H9 (cell line): ENCODE measurements around the gene ZNF775. TPM values are rescaled to one million over a fixed set of nuclear protein-coding genes. Genes with fewer than 3 reads are reported as not detected.

Source experiments
- DNase-seq: peaks from one replicate; pipeline ENCODE4 v3.0.0-alpha.2; 2017
- H2AFZ ChIP-seq: one replicate; pipeline ENCODE4 v1.6.1; 2013; ENCODE audit warnings: mild to moderate bottlenecking, low read length, control low read depth, moderate library complexity
- H2AK5ac ChIP-seq: 2 replicates; pipeline ENCODE4 v1.6.1; 2013; ENCODE audit warnings: low read length, control low read depth, mixed read lengths; ENCODE audit not compliant: insufficient read length
- H2BK120ac ChIP-seq: one replicate; pipeline ENCODE4 v1.6.1; 2013; ENCODE audit warnings: low read depth, mild to moderate bottlenecking, low read length, control low read depth, inconsistent platforms; ENCODE audit not compliant: poor library complexity, severe bottlenecking
- H2BK12ac ChIP-seq: 2 replicates; pipeline ENCODE4 v1.6.1; 2013; ENCODE audit warnings: low read length, control low read depth, mixed read lengths, low read depth; ENCODE audit not compliant: insufficient read length
- H2BK15ac ChIP-seq: 2 replicates; pipeline ENCODE4 v1.6.1; 2013; ENCODE audit warnings: low read depth, low read length, control low read depth
- H2BK20ac ChIP-seq: one replicate; pipeline ENCODE4 v1.6.1; 2013; ENCODE audit warnings: low read depth, mild to moderate bottlenecking, low read length, control low read depth, inconsistent platforms; ENCODE audit not compliant: poor library complexity, severe bottlenecking
- H2BK5ac ChIP-seq: 2 replicates; pipeline ENCODE4 v1.6.1; 2013; ENCODE audit warnings: low read length, control low read depth, mixed read lengths; ENCODE audit not compliant: insufficient read length
- H3K14ac ChIP-seq: 2 replicates; pipeline ENCODE4 v1.6.1; 2013; ENCODE audit warnings: low read length, control low read depth; ENCODE audit not compliant: insufficient read depth
- H3K18ac ChIP-seq: 2 replicates; pipeline ENCODE4 v1.6.1; 2013; ENCODE audit warnings: low read depth, mild to moderate bottlenecking, mixed read lengths, low read length, control low read depth; ENCODE audit not compliant: insufficient read length
- H3K23ac ChIP-seq: 2 replicates; pipeline ENCODE4 v1.6.1; 2013; ENCODE audit warnings: low read length, control low read depth, mixed read lengths, low read depth; ENCODE audit not compliant: insufficient read length
- H3K23me2 ChIP-seq: 2 replicates; pipeline ENCODE4 v1.6.1; 2013; ENCODE audit warnings: low read depth, mild to moderate bottlenecking, mixed read lengths, low read length, control low read depth; ENCODE audit not compliant: insufficient read length, poor library complexity, severe bottlenecking
- H3K27ac ChIP-seq: 2 replicates; pipeline ENCODE4 v1.5.1; 2013; ENCODE audit warnings: low read length, control low read depth, mixed read lengths, low read depth; ENCODE audit not compliant: insufficient read length
- H3K27me3 ChIP-seq: 2 replicates; pipeline ENCODE4 v1.6.1; 2013; ENCODE audit warnings: low read length, control low read depth, inconsistent platforms; ENCODE audit not compliant: insufficient read depth
- H3K4ac ChIP-seq: 2 replicates; pipeline ENCODE4 v1.6.1; 2013; ENCODE audit warnings: low read depth, mild to moderate bottlenecking, control low read depth, inconsistent platforms, low read length, moderate library complexity
- H3K4me1 ChIP-seq: 2 replicates; pipeline ENCODE4 v1.6.1; 2013; ENCODE audit warnings: low read length, control low read depth, inconsistent platforms; ENCODE audit not compliant: insufficient read depth
- H3K4me2 ChIP-seq: 2 replicates; pipeline ENCODE4 v1.6.1; 2013; ENCODE audit warnings: low read length, control low read depth, mixed read lengths; ENCODE audit not compliant: insufficient read length, insufficient read depth
- H3K56ac ChIP-seq: 2 replicates; pipeline ENCODE4 v1.6.1; 2013; ENCODE audit warnings: low read depth, mild to moderate bottlenecking, mixed read lengths, low read length, control low read depth; ENCODE audit not compliant: insufficient read length
- H3K79me1 ChIP-seq: 2 replicates; pipeline ENCODE4 v1.6.1; 2013; ENCODE audit warnings: low read depth, mild to moderate bottlenecking, moderate library complexity, low read length, control low read depth, inconsistent platforms; ENCODE audit not compliant: insufficient read depth, poor library complexity, severe bottlenecking
- H3K79me2 ChIP-seq: 2 replicates; pipeline ENCODE4 v1.6.1; 2013; ENCODE audit warnings: low read length, control low read depth, inconsistent platforms; ENCODE audit not compliant: insufficient read depth
- H3K9ac ChIP-seq: 2 replicates; pipeline ENCODE4 v1.6.1; 2013; ENCODE audit warnings: low read length, control low read depth, mixed read lengths; ENCODE audit not compliant: insufficient read length; ENCODE audit errors: extremely low read depth
- H3K9me3 ChIP-seq: one replicate; pipeline ENCODE4 v1.6.1; 2013; ENCODE audit warnings: low read depth, low read length, inconsistent platforms; ENCODE audit not compliant: control insufficient read depth
- H3T11ph ChIP-seq: one replicate; pipeline ENCODE4 v1.6.1; 2013; ENCODE audit warnings: mild to moderate bottlenecking, low read length, control low read depth, inconsistent platforms
- H4K20me1 ChIP-seq: one replicate; pipeline ENCODE4 v1.6.1; 2013; ENCODE audit not compliant: control insufficient read depth, insufficient read length, insufficient read depth
- H4K5ac ChIP-seq: 2 replicates; pipeline ENCODE4 v1.6.1; 2013; ENCODE audit warnings: low read depth, mild to moderate bottlenecking, mixed read lengths, low read length, control low read depth; ENCODE audit not compliant: insufficient read length
- H4K8ac ChIP-seq: replicated peaks from 2 replicates; pipeline ENCODE4 v1.6.1; 2013; ENCODE audit warnings: low read length, control low read depth, mixed read lengths, low read depth; ENCODE audit not compliant: insufficient read length
- H4K91ac ChIP-seq: 2 replicates; pipeline ENCODE4 v1.6.1; 2013; ENCODE audit warnings: low read depth, mild to moderate bottlenecking, moderate library complexity, mixed read lengths, low read length, control low read depth; ENCODE audit not compliant: insufficient read length
- H3K27ac Mint-ChIP-seq, 3 experiments: 2 replicates in 2 of 3; 3 replicates in 1 of 3; pipeline ENCODE4 v1.8.0; 2020 to 2021; ENCODE audit warnings: mixed read lengths in 3 of 3, mild to moderate bottlenecking in 1 of 3, moderate library complexity in 1 of 3
- H3K27me3 Mint-ChIP-seq: 2 replicates; pipeline ENCODE4 v1.8.0; 2021; ENCODE audit warnings: low read depth, mild to moderate bottlenecking, moderate library complexity, mixed read lengths
- H3K36me3 Mint-ChIP-seq, 3 experiments: 2 replicates in 2 of 3; 3 replicates in 1 of 3; pipeline ENCODE4 v1.8.0; 2020 to 2021; ENCODE audit warnings: low read depth in 3 of 3, mixed read lengths in 3 of 3; ENCODE audit not compliant: insufficient read depth in 1 of 3
- H3K4me1 Mint-ChIP-seq, 2 experiments: 2 replicates each; pipeline ENCODE4 v1.8.0; 2020; ENCODE audit warnings: mixed read lengths in 2 of 2
- H3K4me3 Mint-ChIP-seq, 2 experiments: 2 replicates in 1 of 2; 3 replicates in 1 of 2; pipeline ENCODE4 v1.8.0; 2020 to 2021; ENCODE audit warnings: mild to moderate bottlenecking in 2 of 2, mixed read lengths in 2 of 2, moderate library complexity in 1 of 2
- H3K9me3 Mint-ChIP-seq, 2 experiments: 2 replicates in 1 of 2; 3 replicates in 1 of 2; pipeline ENCODE4 v1.8.0; 2020; ENCODE audit warnings: mild to moderate bottlenecking in 2 of 2, mixed read lengths in 2 of 2, moderate library complexity in 1 of 2
- CTCF ChIP-seq: fragments of 200-600 bp; sonication (generic); conservative IDR thresholded peaks from 3 replicates; pipeline ENCODE4 v1.8.0; 2021; ENCODE audit warnings: antibody characterized with exemption, mild to moderate bottlenecking
- WGBS: extraction: QIAGEN DNeasy Blood & Tissue Kit; methylation state at CpG from one replicate; pipeline ENCODE4 v1.1.7; 2013; ENCODE audit warnings: missing lambda C conversion rate, low lambda C conversion rate, mixed read lengths; ENCODE audit not compliant: insufficient read length; ENCODE audit errors: extremely low coverage; 5-methylcytosine and 5-hydroxymethylcytosine counted together
- total RNA-seq: library from RNA; stranded (reverse); gene quantifications from 2 replicates; pipeline ENCODE4 v1.2.1, GENCODE V29; 2021

ZNF775 gene
- total RNA-seq, 1 experiment from 2014 or later: 10.5 TPM

DNA sequence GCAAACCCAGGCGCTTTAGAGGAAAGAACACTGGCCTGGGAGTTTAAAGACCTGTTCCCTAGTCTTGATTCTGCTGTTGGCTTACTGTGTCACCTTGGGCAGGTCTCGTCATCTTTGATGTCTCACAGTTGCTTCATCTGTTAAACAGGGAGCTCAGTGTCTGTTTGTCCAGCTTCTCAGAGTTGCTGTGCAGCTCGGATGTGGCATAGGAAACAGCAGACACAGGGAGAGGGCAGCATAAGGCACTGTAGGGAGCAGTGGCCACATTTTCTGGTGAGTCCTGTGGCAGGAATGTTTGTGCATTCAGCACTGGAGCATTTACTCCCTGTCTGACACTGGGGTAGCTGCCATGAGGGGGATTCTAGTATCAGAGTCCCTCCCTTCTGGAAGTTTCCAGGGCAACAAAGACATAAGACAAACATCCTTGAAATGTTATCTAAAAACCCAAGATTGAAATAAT is 8.5 kb upstream of the ZNF775 start:
- Histone ChIP-seq H4K8ac (no peak overlapping the region), H2BK120ac (no peak overlapping the region), H2BK12ac (no peak overlapping the region), H3K9me3 (no peaks in the 10 kb centered on the region), H3K79me2 (peaks cover 12% of the 10 kb centered on the region; the same call in 1 of the 2 replicates), H2BK15ac (no peak overlapping the region), H4K20me1 (no peaks in the 10 kb centered on the region), H3K27ac (no peak overlapping the region), H3K9ac (no peak overlapping the region), H3K23me2 (peaks cover 16% of the 10 kb centered on the region), H3K4me1 (peaks cover 3% of the 10 kb centered on the region; the same call in 1 of the 2 replicates), H2BK5ac (no peak overlapping the region), H3K56ac (no peak overlapping the region), H3T11ph (no peak overlapping the region), H2BK20ac (no peak overlapping the region), H3K18ac (no peak overlapping the region), H2AFZ (no peak overlapping the region), H3K79me1 (peaks cover 7% of the 10 kb centered on the region), H3K23ac (no peak overlapping the region), H3K4ac (no peak overlapping the region), H4K91ac (no peak overlapping the region), H3K14ac (no peak overlapping the region), H3K4me2 (peak overlapping the region; percentile 68), H3K27me3 (no peaks in the 10 kb centered on the region), H4K5ac (no peak overlapping the region), H2AK5ac (no peak overlapping the region)
- Mint-ChIP-seq H3K36me3 (peaks cover 28 to 51% (median 43%) of the 10 kb centered on the region in 3 experiments; a peak in 6 of 7 replicates), H3K4me3 (peak overlapping the region; percentile 33 to 94; a peak in 4 of 5 replicates), H3K9me3 (no peaks in the 10 kb centered on the region), H3K27me3 (no peaks in the 10 kb centered on the region; the same call in 1 of the 2 replicates), H3K27ac (peak overlapping the region; percentile 44 to 83 (median 80); a peak in 3 of 7 replicates), H3K4me1 (peaks cover 44 to 57% of the 10 kb centered on the region in 2 experiments)
- TF ChIP-seq CTCF: no peak
- DNase-seq: no peak
- no CpG with 5 or more reads among the region's 3 CpGs for WGBS
